ENCODE measurements around the gene BCL2L11. TPM values are rescaled to one million over a fixed set of nuclear protein-coding genes. Genes with fewer than 3 reads are reported as not detected.
A peak's percentile ranks its signal among the peaks of the same experiment; 100 is the strongest.

Gene BCL2L11
- total and polyA plus RNA-seq, 7 donors: 8.3 to 30.0 (median 16.0) TPM

DNA sequence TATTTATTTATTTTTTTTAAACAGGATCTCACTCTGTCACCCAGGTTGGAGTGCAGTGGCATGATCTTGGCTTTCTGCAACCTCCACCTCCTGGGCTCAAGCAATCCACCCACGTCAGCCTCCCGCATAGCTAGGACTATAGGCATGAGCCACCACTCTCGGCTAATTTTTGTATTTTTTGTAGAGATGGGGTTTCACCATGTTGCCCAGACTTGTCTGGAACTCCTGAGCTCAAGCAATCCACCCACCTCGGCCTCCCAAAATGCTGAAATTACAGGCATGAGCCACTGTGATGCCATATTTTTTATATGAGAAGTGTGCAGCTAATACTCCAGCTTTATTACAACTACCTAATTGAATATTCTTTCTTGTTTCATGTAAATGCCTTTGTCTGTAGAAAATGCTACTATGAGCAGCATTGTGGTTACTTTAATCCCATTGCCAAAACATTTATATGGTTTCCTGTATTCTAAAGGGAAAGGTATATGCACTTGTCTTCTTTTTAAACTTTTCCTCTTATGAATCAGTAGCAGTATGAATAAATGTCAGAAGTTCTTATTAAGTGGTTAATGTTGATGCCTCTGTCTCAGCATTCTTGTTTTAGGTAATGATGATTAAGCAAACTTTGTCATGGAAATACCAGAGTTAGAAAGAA is 9.5 kb upstream of the BCL2L11 start:
- intact Hi-C loops (cut with DNase I): no loop called here
- TF ChIP-seq POLR2AphosphoS5 (IDR thresholded peaks at IDR 0.05) (no peak), POLR2A (IDR thresholded peaks at IDR 0.05) (no peak)
- TF ChIP-seq, protein P1, sequence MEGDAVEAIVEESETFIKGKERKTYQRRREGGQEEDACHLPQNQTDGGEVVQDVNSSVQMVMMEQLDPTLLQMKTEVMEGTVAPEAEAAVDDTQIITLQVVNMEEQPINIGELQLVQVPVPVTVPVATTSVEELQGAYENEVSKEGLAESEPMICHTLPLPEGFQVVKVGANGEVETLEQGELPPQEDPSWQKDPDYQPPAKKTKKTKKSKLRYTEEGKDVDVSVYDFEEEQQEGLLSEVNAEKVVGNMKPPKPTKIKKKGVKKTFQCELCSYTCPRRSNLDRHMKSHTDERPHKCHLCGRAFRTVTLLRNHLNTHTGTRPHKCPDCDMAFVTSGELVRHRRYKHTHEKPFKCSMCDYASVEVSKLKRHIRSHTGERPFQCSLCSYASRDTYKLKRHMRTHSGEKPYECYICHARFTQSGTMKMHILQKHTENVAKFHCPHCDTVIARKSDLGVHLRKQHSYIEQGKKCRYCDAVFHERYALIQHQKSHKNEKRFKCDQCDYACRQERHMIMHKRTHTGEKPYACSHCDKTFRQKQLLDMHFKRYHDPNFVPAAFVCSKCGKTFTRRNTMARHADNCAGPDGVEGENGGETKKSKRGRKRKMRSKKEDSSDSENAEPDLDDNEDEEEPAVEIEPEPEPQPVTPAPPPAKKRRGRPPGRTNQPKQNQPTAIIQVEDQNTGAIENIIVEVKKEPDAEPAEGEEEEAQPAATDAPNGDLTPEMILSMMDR (IDR thresholded peaks at IDR 0.05): no peak
- Histone ChIP-seq H3K27me3 (peaks cover 0 to 47% (median 26%) of the 10 kb centered on the region in 3 donors), H3K27ac (no peak overlapping the region), H3K4me3 (no peak overlapping the region), H3K4me1 (no peaks in the 10 kb centered on the region), H3K36me3 (no peaks in the 10 kb centered on the region), H3K9me3 (no peaks in the 10 kb centered on the region)
- DNase-seq: no peak
- WGBS, 2 donors: 95 to 96% methylated on average over 4 of the region's 4 CpGs

DNA sequence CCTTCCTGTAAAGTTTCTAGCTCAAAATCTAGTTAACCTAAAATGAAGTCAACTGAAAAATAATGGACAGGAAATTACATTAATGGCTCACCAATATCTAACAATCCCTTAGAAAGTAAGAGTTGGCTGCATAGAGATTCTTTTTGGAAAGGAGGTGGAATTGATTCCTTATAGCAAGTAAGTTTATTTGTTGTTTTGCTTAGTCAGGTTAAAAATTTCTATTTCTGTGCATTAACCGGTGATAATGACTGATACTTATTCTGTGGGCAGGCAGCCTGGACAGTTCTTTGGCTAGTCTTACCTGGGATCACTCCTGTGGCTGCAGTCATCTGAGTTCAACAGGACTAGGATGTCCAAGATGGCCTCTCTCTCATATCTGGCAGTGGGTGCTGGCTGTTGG is 6.9 kb upstream of the BCL2L11 start:
- H3K4me1 ChIP-seq: peaks cover 0 to 22% (median 22%) of the 10 kb centered on the region in 4 donors
- H3K36me3 ChIP-seq: no peaks in the 10 kb centered on the region
- no peak for DNase-seq
- 94 to 100% methylated on average over 1 of the region's 1 CpG for WGBS, 2 donors
- H3K27ac ChIP-seq: no peak overlapping the region
- TF ChIP-seq POLR2A (IDR thresholded peaks at IDR 0.05) (no peak), POLR2AphosphoS5 (IDR thresholded peaks at IDR 0.05) (no peak), EP300 (IDR thresholded peaks at IDR 0.05) (no peak)
- TF ChIP-seq, protein P1 (IDR thresholded peaks at IDR 0.05): no peak
- H3K27me3 ChIP-seq: peaks cover 4 to 73% (median 45%) of the 10 kb centered on the region in 3 donors
- H3K4me3 ChIP-seq: no peak overlapping the region
- intact Hi-C loops (cut with DNase I): no loop called here
- no peaks in the 10 kb centered on the region for H3K9me3 ChIP-seq

DNA sequence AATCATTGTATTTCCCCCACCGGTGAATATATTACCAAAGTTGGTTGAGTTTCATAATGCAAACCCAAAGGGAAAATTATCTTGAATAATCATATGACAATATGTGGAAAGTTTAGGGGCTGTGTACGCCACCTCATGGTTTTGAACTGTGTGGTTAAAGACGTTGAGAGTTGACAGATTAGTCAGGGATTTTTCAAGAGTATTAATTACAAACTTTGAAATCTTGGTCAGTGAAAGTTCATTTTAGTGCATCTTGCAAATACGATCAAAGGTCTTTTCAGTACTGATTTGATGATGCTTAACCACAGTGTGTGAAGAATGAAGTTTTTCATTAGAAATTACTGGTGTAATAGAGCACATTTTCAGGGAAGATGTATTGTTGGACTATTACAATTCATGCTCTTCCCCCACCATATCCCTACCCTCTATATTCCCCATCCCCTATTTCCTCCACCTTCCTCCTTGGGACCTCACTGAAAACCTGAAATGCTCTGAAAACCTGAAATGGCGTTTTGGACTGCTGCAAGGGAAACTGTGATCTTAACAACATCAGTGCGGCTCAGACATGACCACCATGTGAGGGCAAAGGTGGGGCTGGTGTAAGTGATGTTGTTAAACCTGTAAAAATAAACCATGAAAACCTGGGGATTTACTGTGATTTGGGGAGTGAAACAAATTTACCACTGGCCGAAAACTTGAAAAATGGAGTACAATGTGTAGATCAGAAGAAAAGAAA is 4.5 kb upstream of the BCL2L11 start:
- WGBS, 2 donors: 65 to 79% methylated on average over 7 of the region's 7 CpGs
- intact Hi-C loops (cut with DNase I): no loop called here
- Histone ChIP-seq H3K9me3 (no peaks in the 10 kb centered on the region), H3K4me1 (peaks cover 0 to 41% (median 39%) of the 10 kb centered on the region in 4 donors), H3K27ac (no peak overlapping the region), H3K4me3 (no peak overlapping the region), H3K36me3 (no peaks in the 10 kb centered on the region), H3K27me3 (peaks cover 18 to 87% (median 61%) of the 10 kb centered on the region in 3 donors)
- TF ChIP-seq POLR2A (IDR thresholded peaks at IDR 0.05) (no peak), EP300 (IDR thresholded peaks at IDR 0.05) (no peak), POLR2AphosphoS5 (IDR thresholded peaks at IDR 0.05) (no peak)
- TF ChIP-seq, protein P1 (IDR thresholded peaks at IDR 0.05): no peak
- DNase-seq: no peak

DNA sequence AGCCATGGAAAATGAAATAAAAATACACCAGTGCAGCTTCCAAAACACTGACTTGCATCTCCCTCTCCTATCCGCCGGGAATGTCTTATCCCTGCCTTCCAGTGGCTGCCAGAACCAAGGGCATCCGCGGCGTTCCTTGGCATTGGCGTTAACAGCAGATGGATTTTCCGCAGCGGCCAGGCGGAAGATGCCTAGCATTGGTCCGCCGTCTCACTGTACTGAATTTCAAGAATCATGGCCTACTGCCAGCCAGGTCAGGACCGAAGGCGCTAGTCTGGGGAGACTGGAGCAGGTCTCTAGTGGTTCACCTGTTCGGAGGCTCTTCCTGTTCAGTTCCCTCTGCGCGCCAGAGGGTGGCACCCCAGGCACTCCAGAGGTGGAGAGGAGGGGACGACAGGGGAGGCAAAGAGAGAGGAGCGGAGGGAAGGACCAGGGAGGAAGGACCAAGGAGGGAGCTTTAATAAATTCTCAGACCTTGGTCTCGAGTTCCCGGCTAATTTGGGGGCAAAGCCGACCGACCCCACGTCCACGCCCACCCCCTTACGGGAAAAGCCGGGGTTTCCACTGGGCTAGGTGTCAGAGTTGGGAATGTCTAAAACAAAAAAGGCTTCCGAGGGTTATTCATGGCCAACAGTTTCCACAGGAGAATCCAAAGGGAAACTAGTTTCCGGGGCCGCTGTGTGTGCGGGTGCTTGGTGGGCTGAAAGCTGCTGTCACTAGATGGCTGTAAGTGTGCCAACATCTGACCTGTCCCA is 3.7 kb upstream of the BCL2L11 start:
- H3K9me3 ChIP-seq: no peaks in the 10 kb centered on the region
- no peak for TF ChIP-seq POLR2AphosphoS5 (IDR thresholded peaks at IDR 0.05)
- TF ChIP-seq, protein P1 (IDR thresholded peaks at IDR 0.05): peak; percentile 72 to 85 (median 82)
- DNase-seq: peak; percentile 81
- no peak overlapping the region for H3K27ac ChIP-seq
- no peaks in the 10 kb centered on the region for H3K36me3 ChIP-seq
- WGBS, 2 donors: 3 to 9% methylated on average over 30 of the region's 30 CpGs
- intact Hi-C loops (cut with DNase I): no loop called here
- H3K4me1 ChIP-seq: peaks cover 0 to 49% (median 47%) of the 10 kb centered on the region in 4 donors
- peaks cover 18 to 80% (median 61%) of the 10 kb centered on the region in 3 donors for H3K27me3 ChIP-seq
- peak overlapping the region in 3 of 4 donors; percentile 44 to 76 (median 75) for H3K4me3 ChIP-seq

Measured in sigmoid colon (tissue), 7 donors.